Activated T-cell treated with anti-CD3 and anti-CD28 coated beads, Interleukin-2, amount 50 U/mL, for 4 hours (primary cell): ENCODE measurements around the gene TFF3. TPM values are rescaled to one million over a fixed set of nuclear protein-coding genes. Genes with fewer than 3 reads are reported as not detected.

Experiments used
- ATAC-seq, 2 donors: fragments of 200-7000 bp; cut with Tn5 transposase; one replicate each; pipeline ENCODE4 v1.10.0; 2021
- DNase-seq: peaks from one replicate; pipeline ENCODE4 v3.0.0-alpha.2; 2020
- H3K27me3 Mint-ChIP-seq: one replicate; pipeline ENCODE4 v1.8.0; 2021; ENCODE audit warnings: low read depth, mixed read lengths
- H3K36me3 Mint-ChIP-seq: one replicate; pipeline ENCODE4 v1.8.0; 2022; ENCODE audit warnings: mixed read lengths; ENCODE audit not compliant: insufficient read depth
- H3K4me1 Mint-ChIP-seq: one replicate; pipeline ENCODE4 v1.8.0; 2021; ENCODE audit warnings: low read depth, mixed read lengths
- H3K4me3 Mint-ChIP-seq: one replicate; pipeline ENCODE4 v1.8.0; 2021; ENCODE audit warnings: mild to moderate bottlenecking, moderate library complexity, mixed read lengths
- H3K9me3 Mint-ChIP-seq: one replicate; pipeline ENCODE4 v1.8.0; 2021; ENCODE audit warnings: mixed read lengths
- total RNA-seq, 3 donors: library from RNA; stranded (reverse); gene quantifications; one replicate each; pipeline ENCODE4 v1.2.1, GENCODE V29; 2021

The TFF3 gene, protein sequence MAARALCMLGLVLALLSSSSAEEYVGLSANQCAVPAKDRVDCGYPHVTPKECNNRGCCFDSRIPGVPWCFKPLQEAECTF
- under 1 TPM in 2 of 3 donors, not detected in 1; 0.29 to 0.96 TPM for total RNA-seq

DNA sequence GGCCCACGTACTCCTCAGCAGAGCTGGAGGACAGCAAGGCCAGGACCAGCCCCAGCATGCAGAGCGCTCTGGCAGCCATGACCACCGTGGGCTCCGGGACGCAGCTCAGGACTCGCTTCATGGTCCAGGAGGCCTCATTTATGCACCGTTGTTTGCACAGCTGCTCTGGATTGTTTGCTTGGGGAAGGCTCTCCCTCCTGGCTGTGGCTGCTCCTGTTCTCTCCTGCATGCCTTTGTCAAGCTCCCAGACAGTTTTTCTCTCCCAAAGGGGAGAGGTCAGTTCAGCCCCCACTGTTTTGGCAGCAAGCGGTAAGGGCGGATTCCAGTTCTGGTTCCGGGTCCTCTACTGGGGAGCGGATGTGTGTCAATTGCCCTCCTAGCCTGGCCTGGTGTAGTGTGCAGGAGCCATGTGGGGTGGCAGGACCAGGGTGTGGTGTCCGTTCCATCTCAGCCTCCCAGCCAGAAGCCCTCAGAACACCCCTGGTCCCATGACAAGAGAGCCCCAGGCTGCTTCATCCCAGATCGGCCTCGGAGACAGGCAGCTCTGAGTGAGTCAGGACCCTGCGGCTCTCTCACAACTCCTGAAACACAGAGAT, at the start of gene TFF3:
Gene TFF3, minus strand, starts transcription at position 114 of the 596 bp plus-strand sequence. Its CDS starts 35 bp downstream, at position 79.
- H3K9me3 Mint-ChIP-seq = no peaks in the 10 kb centered on the region
- no peaks in the 10 kb centered on the region for H3K27me3 Mint-ChIP-seq
- no peaks in the 10 kb centered on the region for H3K36me3 Mint-ChIP-seq
- H3K4me1 Mint-ChIP-seq = peaks cover 6% of the 10 kb centered on the region
- no peak for DNase-seq
- no peak for ATAC-seq
- H3K4me3 Mint-ChIP-seq = no peak within 1 kb of the TSS

DNA sequence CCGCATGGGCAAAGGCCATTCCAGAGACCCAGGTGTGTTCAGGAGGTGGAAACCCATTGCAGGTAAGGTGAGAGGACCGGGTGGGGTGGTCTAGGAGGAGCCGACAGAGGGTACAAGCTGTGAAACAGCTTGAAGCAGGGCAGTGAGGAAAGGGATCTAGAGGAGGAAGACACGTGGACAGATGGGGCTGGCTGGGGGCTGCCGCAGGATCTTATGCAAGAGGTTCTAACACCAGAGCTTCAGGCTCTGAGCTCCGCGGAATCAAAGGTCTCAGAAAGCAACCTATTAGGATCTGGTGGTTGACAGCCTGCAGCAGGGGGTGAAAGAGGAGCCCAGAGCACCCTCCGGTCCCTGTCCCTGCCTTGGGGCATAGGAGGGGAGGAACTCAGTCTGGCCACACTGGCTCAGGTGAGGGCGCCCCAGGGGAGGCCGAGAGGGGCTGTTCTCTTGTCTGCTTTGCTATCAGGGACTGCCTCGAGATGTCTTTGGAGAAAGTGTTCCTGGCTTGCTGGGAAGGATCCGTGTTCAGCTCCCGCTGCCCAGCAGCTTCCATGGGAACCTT, 49.2 kb upstream of the TFF3 start:
- ATAC-seq (no peak), DNase-seq (no peak)
- Mint-ChIP-seq H3K36me3 (no peaks in the 10 kb centered on the region), H3K9me3 (no peaks in the 10 kb centered on the region), H3K27me3 (no peaks in the 10 kb centered on the region), H3K4me1 (no peaks in the 10 kb centered on the region), H3K4me3 (no peak overlapping the region)

DNA sequence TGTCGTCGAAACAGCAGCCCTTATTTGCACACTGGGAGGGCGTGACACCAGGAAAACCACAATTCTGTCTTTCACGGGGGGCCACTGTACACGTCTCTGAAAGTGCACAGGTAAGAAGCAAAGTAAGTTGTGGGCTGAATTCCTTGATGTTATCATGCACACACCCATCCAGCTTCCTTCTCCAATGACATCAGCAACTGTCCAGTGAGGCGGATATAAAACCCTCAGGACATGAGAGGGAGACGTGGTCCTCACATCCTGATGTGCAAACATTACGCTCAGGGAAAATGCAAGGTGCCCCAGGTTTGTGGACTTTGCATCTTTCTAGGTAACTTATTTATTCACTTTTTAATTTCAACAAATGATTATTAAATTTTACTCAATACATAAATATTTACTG, 48.1 kb upstream of the TFF3 start:
- Mint-ChIP-seq H3K9me3 (no peaks in the 10 kb centered on the region), H3K4me3 (no peak overlapping the region), H3K4me1 (no peaks in the 10 kb centered on the region), H3K27me3 (no peaks in the 10 kb centered on the region), H3K36me3 (no peaks in the 10 kb centered on the region)
- ATAC-seq = no peak
- no peak for DNase-seq

DNA sequence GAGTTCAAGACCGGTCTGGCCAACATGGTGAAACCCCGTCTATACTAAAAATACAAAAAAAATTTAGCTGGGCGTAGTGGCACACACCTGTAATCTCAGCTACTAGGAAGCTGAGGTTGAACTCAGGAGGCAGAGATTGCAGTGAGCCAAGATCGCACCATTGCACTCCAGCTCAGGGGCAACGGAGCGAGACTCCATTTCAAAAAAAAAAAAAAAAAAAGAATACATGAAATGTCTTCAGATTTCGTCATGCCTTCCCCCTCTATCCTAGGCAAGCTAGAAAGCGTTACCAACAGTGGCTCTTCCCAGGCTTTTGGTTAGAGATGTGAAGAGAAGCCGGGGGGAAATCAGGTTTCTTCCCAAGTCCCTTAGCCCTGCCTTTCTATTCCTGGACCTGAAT, 47.5 kb upstream of the TFF3 start:
- Mint-ChIP-seq H3K9me3 (no peaks in the 10 kb centered on the region), H3K4me1 (no peaks in the 10 kb centered on the region), H3K27me3 (no peaks in the 10 kb centered on the region), H3K36me3 (no peaks in the 10 kb centered on the region), H3K4me3 (no peak overlapping the region)
- no peak for ATAC-seq
- no peak for DNase-seq

DNA sequence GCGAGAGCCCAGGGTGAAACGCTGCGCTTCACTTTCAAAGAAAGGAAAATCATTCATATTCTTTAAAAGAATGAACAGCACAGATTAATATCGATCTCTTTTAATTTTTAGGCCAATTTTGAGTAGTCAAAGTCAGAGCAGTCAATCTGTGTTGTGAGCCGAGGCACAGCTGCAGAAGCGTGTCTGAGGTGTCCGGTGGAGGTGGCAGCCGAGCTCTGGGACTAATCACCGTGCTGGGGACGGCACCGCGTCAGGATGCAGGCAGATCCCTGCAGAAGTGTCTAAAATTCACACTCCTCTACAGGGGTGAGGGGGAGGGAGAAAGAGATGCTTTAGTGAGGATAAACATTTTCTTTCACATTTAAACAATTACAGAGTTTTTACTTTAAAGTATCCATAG, 47.0 kb upstream of the TFF3 start:
- no peaks in the 10 kb centered on the region for H3K4me1 Mint-ChIP-seq
- no peaks in the 10 kb centered on the region for H3K36me3 Mint-ChIP-seq
- ATAC-seq (no peak), DNase-seq (no peak)
- H3K9me3 Mint-ChIP-seq = no peaks in the 10 kb centered on the region
- H3K27me3 Mint-ChIP-seq = no peaks in the 10 kb centered on the region
- H3K4me3 Mint-ChIP-seq = no peak overlapping the region

DNA sequence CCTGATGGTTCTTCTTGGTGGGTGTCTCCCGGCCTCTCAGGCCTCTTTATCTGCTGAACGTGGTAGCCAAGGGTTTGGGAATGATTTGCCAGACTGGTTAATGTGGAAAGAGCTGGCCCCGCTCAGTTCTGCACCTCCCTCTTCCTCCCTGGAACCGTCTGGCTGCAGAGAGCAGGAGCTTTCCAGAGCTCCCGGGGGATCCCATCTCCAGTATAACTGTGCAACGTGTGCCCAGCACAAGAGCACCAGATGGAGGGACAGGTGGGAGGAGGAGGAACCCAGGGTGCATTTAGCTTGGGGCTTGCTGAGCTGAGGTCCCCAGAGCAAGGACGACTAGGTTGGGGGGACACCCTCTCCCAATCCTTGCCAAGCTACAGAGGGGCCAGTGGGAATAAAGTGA, 46.1 kb upstream of the TFF3 start:
- DNase-seq (no peak), ATAC-seq (no peak)
- Mint-ChIP-seq H3K4me1 (no peaks in the 10 kb centered on the region), H3K4me3 (no peak overlapping the region), H3K36me3 (no peaks in the 10 kb centered on the region), H3K9me3 (no peaks in the 10 kb centered on the region), H3K27me3 (no peaks in the 10 kb centered on the region)

DNA sequence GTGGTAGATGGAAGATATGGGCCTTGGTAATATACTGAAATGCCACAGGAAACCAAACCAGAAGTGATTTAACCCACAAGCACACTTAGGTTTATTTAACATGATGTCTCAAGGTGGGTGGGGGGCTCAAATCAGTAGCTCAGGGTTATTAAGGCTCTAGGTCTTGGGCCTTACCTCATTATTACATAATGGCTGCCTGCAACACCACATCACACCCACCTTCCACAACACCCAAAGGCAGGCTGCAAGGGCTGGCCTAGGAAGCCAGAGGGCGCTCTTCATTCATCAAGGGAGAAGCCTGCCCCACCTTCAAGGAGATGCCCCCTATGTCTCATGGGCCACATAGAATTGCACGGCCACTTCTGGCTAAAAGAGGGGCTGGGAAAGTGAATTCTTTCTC, 45.1 kb upstream of the TFF3 start:
- Mint-ChIP-seq H3K27me3 (no peaks in the 10 kb centered on the region), H3K4me3 (no peak overlapping the region), H3K36me3 (no peaks in the 10 kb centered on the region), H3K4me1 (no peaks in the 10 kb centered on the region), H3K9me3 (no peaks in the 10 kb centered on the region)
- peak; percentile 28 to 43 for ATAC-seq
- no peak for DNase-seq

DNA sequence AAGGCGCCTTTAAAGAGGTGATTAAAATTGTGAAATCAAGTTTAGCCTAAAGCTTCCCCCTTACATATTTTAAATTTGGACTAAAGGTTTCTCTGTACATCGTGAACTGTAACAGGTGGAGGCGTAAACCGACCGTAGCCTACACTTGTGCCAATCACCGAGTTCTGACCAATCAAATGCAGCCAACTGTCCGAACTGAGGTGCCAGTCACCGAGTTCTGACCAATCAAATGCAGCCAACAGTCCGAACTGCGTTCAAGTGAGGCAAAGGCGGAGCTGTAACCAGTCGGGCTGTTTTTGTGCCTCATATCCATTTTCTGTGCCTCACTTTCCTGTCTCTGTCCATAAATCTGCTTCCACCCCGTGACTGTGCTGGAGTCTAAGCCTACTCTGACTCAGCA, 43.7 kb upstream of the TFF3 start:
- Mint-ChIP-seq H3K4me1 (no peaks in the 10 kb centered on the region), H3K9me3 (peaks cover 10% of the 10 kb centered on the region), H3K27me3 (no peaks in the 10 kb centered on the region), H3K4me3 (no peak overlapping the region), H3K36me3 (no peaks in the 10 kb centered on the region)
- ATAC-seq = no peak
- DNase-seq = no peak

DNA sequence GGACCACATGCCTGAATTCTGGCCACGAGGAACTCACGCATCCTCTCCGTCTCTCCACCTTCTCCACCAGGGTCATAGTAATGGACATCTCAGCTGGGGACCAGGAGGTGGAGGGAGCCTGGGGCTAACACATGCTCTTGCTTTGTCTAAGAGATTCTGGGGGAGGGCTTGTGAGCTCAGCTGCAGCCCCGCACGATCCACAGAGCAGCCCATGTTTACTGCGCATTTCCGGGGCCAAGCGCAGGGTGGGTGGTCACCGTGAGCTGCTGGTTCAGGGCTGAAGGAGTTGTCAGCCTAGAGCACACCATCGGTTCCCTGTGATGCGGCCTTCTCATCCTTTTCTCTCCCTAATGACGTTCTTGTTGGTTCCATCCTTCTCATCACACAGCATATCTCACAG, 43.1 kb upstream of the TFF3 start:
- H3K4me3 Mint-ChIP-seq = no peak overlapping the region
- ATAC-seq (no peak), DNase-seq (no peak)
- peaks cover 13% of the 10 kb centered on the region for H3K9me3 Mint-ChIP-seq
- H3K4me1 Mint-ChIP-seq = no peaks in the 10 kb centered on the region
- no peaks in the 10 kb centered on the region for H3K36me3 Mint-ChIP-seq
- H3K27me3 Mint-ChIP-seq = no peaks in the 10 kb centered on the region

DNA sequence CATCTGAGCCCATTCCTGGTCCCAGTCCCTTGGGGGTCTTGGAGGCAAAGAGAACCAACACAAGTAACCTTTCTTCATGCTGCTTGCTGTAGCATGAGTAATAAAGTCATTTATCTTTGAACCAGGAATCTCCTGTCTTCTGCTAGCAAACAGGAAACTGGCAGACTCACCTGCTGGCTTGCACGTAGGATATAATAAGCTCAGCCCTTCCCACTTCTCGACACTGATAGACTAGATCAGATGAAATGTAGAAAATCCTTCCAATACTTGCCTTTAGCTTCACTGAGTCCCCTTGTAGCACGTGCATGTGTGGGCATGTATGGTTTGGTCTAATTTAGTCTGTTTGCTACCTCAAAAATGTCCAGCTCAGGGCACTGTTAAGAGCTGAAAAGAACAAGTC, 42.1 kb upstream of the TFF3 start:
- ATAC-seq (no peak), DNase-seq (no peak)
- Mint-ChIP-seq H3K36me3 (no peaks in the 10 kb centered on the region), H3K4me1 (no peaks in the 10 kb centered on the region), H3K4me3 (no peak overlapping the region), H3K9me3 (peaks cover 13% of the 10 kb centered on the region), H3K27me3 (no peaks in the 10 kb centered on the region)

DNA sequence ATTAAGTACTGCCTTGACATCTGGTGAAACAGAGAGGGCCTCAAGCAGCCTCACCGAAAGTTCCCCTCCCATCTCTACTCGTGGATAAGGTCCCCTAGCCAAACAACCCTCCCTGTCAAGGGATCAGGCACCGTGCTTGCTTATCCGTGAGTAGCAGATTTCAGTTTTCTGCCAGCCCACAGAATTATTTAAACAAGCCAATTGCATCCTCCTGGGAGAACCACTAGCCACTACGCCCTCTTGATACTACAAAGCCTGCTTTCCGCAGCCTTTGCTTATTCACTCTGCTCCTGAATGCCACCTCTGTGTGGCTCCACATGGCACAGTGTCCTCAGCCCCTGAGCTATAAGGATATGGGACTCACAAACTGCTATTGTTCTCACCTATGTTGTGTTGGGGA, 41.4 kb upstream of the TFF3 start:
- no peak for ATAC-seq
- peaks cover 13% of the 10 kb centered on the region for H3K9me3 Mint-ChIP-seq
- no peaks in the 10 kb centered on the region for H3K36me3 Mint-ChIP-seq
- H3K4me1 Mint-ChIP-seq = no peaks in the 10 kb centered on the region
- no peaks in the 10 kb centered on the region for H3K27me3 Mint-ChIP-seq
- no peak overlapping the region for H3K4me3 Mint-ChIP-seq
- DNase-seq = no peak

DNA sequence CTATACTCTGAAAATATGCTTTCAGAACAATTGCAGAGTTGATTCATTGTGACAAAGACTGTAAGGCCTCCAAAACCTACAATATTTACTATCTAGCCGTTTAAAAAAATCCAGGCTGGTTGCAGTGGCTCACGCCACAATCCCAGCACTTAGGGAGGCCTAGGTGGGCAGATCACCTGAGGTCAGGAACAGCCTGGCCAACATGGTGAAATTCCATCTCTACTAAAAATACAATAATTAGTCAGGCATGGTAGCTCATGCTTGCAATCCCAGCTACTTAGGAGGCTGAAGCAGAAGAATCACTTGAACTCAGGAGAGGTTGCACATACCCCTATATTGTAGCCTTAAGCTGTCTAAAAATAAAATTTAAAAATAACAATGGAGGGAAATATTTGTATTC, 40.8 kb upstream of the TFF3 start:
- Mint-ChIP-seq H3K36me3 (no peaks in the 10 kb centered on the region), H3K27me3 (no peaks in the 10 kb centered on the region), H3K9me3 (peaks cover 13% of the 10 kb centered on the region), H3K4me3 (no peak overlapping the region), H3K4me1 (no peaks in the 10 kb centered on the region)
- ATAC-seq = no peak
- DNase-seq = no peak

DNA sequence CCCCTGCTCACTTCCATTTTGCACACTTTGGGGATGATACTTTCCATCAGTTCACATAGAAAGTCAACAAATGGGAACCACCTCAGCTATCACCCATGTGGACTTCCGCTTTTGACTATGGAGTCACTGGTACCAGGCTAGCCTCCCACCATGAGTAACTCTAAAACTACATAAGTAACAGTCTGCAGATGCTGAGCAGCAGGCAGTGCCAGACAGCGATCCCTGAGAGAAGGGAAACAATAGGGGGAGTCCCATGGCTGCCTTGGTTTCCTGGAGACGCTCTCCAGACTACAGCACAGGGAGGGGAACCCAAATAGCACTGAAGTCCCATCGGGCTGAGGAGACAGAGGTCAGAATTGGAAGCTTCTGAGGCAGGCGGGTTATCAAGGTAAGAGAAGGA, 38.4 kb upstream of the TFF3 start:
- no peak for ATAC-seq
- H3K4me1 Mint-ChIP-seq = no peaks in the 10 kb centered on the region
- H3K9me3 Mint-ChIP-seq = peaks cover 13% of the 10 kb centered on the region
- no peak for DNase-seq
- no peaks in the 10 kb centered on the region for H3K27me3 Mint-ChIP-seq
- no peaks in the 10 kb centered on the region for H3K36me3 Mint-ChIP-seq
- H3K4me3 Mint-ChIP-seq = no peak overlapping the region

DNA sequence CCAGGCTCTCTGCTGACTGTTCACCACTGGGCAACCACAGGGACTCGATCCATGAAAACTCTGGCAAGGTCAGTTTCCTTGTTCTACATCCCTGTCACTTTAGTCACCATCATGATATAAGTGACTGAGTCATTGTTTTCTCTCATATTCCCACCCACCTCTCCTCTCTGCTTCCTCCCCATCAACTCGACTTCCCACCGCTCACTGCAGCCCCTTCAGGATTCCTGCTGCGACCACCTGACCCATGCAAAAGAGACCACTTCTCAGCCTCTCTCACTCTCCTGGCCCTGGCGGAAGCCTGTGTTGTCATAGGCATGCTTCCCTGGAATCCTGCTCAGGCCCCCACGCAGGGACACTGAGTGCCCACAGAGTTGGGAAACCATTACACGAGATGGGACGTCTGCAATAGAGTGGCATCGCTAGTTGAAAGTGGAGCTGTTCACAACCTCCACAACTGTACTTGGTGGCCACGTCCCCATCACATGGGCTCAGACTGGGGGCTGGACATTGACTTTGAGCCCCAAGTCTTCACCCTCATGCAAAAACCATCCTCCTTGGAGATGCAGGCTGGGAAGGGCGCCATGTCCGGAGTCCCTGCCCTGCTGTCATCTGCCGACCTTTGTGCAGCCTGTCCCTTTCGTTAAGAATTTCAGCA, 37.4 kb upstream of the TFF3 start:
- DNase-seq (no peak), ATAC-seq (no peak)
- H3K27me3 Mint-ChIP-seq = no peaks in the 10 kb centered on the region
- H3K36me3 Mint-ChIP-seq = no peaks in the 10 kb centered on the region
- no peaks in the 10 kb centered on the region for H3K4me1 Mint-ChIP-seq
- no peak overlapping the region for H3K4me3 Mint-ChIP-seq
- peaks cover 13% of the 10 kb centered on the region for H3K9me3 Mint-ChIP-seq
